Left forelimb (tissue), 1 donor: ENCODE data around the gene DCDC1.

ENCODE experiments used
- DNase-seq: peaks from one replicate; pipeline ENCODE4 v3.0.0-alpha.2; 2018; ENCODE audit warnings: low spot score

DCDC1 gene

DNA sequence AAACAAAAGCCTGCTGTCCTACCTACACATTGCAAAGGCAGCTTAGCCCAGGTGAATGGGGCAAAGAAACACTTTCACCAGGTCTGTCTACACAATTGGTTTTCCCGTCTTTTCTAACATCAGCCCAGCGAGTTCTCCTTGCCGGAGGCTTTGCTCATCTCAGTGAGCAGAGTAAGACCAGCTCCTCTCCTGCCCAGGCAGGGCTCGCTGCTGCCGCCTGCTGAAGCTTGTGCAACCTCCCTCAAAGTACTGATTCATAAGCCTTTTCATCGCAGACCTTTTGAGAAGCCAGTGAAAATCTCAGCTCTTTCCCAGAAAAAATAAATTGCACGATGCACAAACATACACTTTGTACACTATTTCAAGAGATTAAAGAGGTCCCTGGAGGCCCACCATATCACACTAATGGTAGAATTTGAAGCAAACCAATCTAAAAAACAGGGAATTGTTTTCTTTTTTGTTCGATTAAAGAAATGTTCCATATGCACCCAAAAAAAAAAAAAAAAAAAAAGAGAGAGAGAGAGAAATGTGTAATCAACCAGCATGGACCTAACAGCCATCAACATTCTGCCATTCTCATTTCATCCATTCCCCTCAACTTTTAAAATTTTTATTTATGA lies 455.3 kb downstream of the DCDC1 start:
- DNase-seq = peak; percentile 74

DNA sequence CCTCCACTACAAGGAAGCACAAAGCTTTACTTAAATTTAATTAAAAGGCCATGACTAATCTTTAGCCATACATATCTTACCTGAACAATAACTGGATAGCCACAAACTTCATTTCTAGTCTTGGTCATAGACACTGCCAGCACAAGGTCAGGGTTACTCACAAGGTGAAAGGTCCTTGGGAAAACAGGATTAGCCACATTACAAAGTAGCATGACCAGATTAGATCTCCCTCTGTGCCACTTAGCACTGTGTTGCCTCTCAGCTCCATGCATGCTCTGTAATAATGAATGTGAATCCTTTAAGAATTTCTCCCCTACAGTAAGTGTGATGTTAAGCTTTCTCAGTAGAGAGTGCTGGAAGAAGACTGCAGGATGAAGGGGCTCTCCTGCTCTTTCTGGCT lies 458.3 kb downstream of the DCDC1 start:
- DNase-seq = no peak

DNA sequence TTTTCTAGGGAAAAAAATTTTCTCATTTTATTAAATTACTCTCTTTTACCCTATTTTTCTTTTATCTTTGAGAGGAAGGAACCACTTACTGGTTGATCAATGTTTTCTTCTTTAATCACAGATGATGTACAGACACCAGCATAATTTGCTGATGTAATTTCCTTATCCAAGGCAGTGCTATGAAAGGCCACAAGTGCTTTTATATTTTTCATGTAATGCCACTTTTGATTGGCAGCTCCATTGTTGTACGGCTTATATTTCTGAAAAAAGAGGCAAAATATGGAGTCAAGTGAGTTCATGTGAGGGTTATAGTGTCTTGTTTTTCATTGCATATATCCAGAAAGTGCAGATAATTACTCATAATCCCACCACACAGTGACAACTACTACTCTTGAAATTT lies 460.7 kb downstream of the DCDC1 start:
- no peak for DNase-seq

DNA sequence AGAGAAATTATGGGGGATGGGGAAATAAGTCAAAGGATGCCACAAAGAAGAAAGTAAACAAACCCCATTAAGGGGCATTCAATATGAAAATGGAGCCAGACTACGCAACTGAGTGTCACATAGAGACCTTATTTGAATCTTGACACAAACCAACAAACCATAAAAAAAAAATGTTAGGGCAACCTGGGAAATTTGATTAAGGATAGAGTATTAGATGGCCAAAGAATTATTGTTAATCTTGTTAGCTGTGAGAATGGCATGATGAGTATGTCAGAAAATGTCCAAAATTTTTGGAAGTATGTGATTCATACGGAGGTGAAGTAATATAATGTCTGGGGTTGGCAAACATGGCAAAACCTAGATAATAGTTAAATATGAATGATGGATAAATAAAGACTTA lies 461.3 kb downstream of the DCDC1 start:
- DNase-seq = no peak

DNA sequence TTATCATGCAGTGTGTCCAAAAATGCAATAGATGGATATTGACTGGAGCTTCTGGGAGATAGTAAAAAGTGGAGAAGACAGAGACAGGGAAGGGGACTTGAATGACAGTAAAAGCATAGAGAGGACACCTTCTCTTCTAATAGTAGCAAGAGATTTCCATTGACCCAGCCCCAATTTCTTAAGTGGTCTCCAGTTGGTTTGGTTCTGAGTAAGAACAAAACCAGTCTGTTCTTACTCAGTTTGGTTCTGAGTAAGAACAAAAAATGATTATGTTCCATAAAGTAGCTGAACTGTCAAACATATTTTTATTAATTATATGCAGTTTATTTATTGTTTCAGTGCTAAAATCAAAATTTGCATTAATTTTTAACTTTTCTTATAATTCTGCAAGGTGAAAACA lies 466.6 kb downstream of the DCDC1 start:
- no peak for DNase-seq

DNA sequence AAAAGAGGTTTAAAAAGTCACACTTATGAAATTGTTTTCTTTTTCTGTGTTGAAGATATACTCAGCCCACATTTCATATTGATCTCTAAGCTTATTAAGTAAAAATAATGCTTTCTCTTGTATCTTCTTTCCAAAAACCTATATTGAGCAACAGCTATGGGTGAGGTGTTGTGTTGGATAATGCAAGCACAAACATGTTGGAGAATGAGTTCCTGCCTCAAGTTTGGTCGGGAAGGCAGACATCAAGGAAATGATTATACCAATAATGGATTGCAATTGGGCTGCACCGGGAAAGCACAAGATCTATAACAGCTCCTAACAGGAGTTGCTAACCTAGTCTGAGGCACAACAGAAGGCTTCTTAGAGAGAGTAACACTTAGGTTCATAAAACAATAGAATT lies 474.5 kb downstream of the DCDC1 start:
- no peak for DNase-seq

DNA sequence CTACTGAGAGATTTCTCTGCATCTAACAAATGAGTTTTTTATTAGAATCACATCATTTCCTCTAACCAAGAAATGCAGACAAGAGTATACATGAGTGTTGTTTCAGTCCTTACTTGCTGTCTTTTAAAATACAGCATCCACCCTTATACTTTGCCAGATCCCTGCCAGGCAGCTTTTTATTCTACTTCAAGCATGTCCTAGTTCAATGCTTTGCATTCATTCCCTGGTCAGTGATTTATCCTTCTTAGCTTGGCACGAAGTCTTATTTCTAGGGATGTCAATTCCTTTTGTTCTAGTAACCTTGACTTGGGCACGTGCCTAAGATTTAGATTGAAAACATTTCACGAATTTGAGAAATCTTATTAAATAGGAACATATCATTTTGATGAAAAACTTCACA lies 476.2 kb downstream of the DCDC1 start:
- no peak for DNase-seq

DNA sequence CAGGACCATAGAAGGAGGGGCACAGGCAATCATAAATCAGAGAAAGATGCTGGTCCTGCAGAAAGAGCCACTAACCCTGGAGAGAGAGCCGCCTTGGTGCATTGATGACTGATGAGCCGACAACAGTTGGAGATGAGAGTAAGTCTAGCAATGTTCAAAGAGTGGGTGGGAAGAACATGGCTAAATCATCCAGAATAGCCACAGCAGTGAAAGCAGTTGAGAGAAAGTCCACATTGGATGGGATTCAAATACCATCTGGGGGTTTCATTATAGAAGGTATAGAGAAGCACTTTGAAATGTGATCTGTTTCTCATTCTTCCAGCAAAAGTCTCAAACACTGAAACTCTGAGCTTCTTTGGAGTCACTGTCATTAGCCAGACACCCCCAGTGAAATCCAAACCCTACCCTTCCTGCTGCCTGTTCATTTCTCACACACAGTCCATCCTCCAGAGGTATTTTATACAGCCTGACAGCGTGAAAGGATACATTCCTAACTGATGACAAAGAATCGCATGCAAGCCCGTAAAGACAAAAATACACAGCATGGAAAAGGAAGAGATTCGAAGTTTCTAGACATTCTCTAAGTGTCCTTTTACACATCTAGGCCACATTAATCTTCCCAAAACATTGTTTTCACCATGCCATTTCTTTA lies 480.3 kb downstream of the DCDC1 start:
- no peak for DNase-seq

DNA sequence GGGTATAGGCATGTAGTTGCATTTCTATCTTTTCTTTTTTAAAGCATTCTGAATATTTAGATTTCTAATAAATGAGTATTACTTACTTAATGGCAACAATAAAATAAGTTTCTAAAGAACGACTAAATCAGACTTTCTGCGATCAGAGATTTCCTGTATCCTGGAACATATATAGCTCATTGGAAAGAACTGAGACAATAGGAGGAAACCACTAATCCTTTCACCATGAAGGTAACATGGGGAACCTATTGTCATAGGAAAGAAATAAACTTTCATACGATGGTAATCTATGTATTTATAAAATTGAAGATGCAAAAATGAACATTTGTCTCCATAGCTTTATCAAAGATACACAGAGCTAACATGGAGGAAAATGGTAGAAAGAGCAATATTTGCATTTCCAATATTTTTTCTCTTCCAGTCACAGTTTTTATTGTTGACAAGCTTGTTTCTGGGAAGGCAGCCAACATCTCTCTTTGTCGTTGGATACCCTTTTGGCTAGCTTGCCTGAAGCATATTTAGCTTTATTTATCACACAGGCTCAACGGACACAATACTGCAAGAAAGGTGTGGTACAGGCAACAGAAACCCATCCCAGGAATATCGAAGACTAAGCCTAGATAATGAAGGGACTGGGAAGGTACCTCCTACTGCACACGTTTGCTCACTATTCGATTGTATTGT lies 490.1 kb downstream of the DCDC1 start:
- no peak for DNase-seq

DNA sequence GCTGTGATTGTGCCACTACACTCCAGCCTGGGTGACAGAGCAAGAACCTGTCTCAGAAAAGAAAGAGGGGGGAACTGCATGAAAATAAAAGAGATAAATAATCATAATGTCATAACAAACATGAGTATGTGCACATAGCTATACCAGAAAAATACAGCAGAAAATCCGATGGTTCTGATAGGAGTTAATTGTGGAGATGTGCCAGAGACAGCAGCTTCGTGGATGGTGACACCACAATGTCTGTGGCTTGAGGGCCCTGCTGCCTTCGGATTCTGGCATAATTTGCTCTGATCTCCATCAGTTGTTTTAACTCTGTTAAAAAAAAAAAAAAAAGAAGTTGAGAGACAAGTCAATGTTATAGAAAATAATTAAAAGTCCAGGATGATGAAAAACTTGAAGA lies 491.1 kb downstream of the DCDC1 start:
- no peak for DNase-seq

DNA sequence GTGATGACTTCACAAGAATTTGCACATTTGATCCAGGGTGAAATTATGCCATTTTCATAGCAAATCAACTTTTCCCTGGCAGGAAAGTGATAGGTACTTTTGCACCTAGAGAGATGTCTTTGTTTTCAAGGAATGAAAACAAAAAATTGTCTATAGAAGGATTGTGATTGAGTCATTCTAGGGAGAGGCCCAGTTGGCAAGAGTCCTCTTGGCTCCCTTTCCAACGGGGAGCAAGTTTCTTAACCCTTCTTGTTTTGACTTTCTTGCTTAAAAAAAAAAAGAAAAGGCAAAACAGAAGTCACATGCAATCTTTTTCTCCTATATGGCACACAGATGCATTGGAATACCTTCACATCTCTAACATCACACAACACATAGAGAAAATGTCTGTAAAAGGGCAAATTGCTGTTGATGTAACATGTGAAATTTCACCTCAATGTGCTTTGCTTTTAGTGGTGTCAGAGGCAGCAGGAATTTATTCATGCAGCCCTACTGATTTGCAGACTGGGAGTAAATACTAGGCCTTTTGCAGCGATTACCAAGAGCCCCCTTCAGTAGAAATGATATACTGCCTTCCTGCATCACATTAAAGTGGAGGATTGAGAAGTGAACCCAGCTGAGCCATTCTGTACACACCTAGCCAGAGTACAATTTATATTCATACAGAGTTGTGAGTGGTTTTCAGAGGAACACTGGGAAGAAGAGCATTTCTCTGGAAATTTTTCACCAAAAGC lies 492.7 kb downstream of the DCDC1 start:
- DNase-seq = no peak

DNA sequence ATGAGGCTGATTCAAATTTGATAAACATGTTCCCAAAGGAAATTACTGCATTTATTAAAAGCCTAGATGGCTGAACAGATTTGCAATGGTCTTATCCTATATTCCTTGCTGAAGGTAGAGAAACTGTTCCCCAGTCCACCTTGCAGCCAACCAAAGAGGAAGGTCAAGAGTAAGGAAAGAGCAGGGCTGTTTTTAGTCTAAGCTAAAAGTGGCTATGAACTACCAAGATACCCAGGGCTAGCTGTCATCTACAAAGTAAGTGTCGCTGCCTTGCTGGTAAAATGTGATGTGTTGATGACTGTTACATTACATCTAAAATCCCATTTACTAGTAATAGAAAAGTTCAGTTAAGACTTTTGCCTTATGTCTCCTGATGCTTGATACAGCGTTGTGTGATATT lies 493.3 kb downstream of the DCDC1 start:
- no peak for DNase-seq

DNA sequence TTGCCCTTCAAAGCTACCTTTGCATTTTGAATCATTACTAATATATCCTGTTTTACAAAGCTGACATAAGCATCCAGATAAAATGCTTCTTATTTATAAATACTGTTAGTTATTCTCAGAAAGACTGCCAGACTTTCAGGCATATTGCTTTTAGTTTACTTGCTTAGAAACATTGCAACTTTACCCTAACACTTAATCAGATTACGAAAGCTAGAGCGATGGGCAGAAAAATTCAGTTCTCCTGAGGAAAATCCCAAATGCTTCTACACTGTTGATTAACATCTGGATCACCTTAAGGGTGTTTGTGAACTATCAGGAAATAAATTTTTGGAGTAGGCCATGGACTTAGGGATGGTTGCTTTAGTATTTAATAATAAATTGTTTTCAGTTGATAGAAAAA lies 493.7 kb downstream of the DCDC1 start:
- DNase-seq = no peak

DNA sequence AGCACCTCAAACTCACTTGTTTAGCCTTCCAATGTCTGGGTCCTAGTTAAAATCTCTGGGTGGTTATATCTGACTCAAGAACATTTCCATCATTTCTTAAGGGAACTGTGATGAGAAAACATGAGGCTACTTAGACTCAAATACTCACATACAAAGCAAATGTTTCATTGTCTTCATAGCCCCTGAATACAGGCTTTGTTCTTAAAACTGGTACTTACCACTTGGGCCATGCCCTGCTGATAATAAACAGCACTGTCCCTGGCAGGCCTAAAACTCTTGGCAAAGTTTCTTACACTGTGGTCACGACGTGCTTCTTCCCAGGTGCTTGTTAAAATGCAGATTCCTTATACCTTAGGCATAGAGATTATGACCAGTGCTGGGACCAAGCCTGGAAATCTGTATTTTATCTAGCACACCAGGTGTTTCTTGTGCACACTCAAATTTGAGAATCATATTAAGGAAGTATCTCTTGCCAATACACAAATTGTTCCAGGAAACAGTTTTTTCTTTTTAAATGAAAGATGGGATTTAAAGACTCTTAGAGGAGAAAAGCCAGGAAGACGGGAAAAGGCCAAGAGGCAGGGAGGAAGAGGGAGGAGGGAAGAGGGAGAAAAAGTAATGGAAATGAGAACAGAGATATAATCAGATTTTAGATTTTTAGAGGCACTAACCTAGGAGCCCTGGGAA lies 495.5 kb downstream of the DCDC1 start:
- no peak for DNase-seq

DNA sequence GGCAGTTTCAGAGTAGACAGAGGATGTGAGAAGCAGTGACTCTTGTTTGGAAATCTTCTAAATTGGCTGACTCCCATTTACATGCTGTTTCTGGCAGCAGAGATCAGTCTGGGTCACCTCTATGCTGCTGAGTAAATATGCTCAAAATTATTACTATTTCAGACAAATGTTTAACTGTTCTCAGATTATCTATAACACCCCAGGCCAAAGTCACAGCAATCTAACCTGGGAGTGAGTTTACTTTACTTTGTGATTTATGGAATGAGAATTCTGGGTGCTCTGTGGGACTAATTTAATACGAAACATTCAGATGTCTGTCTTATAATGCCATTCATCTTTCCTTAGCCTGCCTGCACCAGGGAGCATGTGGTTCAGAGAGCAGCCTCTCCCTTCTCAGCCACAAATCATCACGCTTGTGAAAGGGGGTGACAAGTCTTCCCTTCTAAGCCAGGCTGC lies 500.9 kb downstream of the DCDC1 start:
- DNase-seq = no peak

DNA sequence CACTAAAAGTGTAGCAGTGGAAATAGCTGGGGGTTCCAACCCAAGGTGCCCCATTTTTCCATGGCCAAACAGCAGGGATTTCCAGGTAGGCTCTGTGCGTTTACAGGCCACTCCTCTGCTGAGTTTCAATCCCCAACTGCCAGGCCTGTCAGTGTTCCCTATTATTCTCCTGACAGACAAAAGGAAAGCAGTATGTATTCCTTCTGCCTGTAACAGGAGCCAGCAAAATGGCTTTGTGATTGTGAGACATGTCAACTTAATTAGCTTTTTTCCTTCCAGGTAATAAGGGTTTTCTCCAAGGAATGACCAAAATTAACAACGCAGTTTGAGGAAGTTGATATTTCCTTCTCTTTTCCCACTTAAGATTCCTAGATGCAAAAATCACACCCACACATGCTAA lies 506.3 kb downstream of the DCDC1 start:
- no peak for DNase-seq

DNA sequence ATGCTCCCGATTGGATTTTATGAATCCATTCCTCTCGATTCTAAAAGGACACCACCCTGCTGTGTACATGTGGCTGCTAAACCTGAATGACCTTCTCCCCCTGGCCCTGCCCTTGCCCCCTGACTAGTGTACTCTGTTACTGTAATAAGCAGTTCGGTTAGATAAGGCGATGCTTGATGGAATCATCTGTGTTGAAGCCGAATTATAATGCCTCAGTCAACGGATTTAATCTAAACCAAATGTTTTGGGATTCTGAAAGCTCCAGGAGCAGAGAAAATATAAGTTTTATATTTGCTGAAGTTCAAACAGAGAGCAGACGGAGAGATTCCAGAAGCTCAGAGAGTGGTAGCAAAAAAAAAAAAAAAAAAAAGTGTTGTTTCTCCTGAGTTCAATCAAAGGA lies 508.0 kb downstream of the DCDC1 start:
- DNase-seq = no peak

DNA sequence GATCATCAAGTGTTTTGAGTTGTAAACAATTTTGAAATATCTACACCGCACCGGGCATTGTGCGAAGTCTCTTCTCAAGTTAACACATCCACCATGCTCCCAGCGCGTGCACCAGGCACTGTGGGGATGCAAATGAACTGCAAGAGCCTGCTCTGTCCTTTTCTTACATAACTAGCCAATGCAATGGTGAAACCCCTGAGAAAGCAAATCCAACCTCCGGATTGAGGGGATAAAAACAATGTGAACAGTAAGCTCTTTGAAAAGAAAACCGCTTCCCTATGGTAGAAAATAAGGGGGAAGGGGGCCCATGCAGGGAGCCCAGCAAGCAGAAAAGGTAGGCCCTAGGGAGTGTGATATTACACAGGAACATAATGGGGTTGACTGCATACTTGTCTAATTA lies 508.5 kb downstream of the DCDC1 start:
- DNase-seq = no peak

DNA sequence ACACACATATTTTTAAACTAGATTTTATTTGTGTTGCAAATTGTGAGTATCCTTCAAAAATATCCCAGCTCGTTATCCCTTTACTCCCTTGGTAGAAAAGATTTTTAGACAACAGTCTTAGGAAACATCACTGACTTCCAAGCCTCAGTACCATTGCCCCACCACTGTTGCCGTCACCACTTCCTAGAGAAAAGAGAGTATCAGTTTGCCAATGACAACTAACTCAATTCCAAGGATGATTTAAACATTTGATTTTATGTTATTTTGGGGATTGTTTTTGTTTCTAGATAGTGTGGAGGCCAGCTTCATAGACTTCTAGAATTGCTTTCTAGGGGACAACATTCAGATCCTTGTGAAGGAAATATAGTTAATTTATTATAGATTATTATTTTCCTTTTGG lies 509.4 kb downstream of the DCDC1 start:
- DNase-seq = no peak

DNA sequence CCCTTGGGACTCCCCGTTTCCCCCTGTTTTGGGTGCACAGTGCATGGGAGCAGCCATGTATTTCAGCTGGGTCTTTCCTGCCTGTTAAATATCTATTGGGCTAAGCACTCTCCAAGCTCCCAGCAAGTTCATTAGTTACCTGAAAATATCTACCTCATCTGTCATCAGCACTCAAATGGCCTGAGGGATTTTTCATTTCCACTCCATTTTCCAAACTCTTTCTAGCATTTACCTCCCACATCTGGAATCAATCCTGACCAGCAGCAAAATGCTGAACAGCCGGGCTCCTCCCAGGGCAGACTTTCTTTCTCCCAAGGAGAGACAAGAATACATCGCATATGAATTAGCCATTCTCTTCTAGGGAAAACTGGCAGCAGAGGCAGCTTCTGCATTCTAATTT lies 509.9 kb downstream of the DCDC1 start:
- no peak for DNase-seq

DNA sequence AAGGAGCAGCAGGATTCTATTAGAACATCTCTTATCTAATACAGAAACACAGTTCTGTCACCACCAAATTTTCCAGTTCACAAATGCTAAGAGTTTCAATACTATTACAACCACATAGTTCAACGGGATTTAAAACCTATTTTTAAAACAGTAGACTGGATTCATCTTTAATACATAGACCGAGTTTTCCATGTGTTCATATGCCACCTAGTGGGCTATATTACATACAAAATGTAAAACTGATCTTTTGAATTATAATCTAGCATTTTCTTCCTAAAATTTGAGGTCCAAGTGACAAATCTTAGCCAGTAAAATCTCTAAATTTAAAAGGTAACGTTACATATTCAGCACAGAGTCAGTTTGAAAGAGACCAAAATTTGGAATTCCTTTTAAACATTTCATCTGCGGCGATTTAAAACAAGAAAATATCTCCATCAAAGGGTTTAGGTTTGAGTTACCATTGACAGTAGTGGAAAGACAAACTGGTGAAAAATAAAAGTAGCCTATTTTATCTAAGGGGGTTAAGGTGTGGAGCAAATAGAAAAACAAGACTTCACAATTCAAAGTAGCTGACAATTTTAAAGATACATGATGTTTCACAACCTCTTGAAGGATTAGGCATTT lies 514.0 kb downstream of the DCDC1 start:
- no peak for DNase-seq

DNA sequence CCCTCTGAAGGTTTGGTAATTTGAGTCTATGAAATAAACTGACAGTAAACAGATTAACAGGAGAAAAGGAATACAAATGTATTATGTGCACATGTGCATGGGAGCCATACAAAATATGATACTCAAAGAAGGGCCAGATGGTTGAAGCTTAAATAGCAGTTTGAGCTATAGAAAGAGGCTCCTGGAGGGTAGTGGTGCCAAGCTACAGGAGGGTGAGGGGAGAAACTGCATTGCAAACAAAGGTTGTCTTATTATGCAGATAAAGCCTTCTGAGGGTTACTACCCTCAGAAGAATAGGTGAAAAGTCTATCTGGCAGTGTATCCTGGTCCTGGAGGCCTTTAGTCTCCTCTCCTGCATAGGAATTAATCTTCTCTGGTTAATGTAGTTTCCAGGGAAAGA lies 516.1 kb downstream of the DCDC1 start:
- no peak for DNase-seq
